Smooth muscle cell (in vitro differentiated cells): ENCODE data around the gene OR6B2. TPM values are rescaled to one million over a fixed set of nuclear protein-coding genes. Genes with fewer than 3 reads are reported as not detected.

Source experiments
- DNase-seq: peaks from one replicate; lab custom pipeline; 2025; ENCODE audit not compliant: unreplicated experiment; lab: John Stamatoyannopoulos, UW
- H2AFZ ChIP-seq: fragments of 200-600 bp; sonication (generic); 2 replicates; pipeline ENCODE4 v1.6.0; 2016; ENCODE audit warnings: antibody characterized with exemption, low read depth, mild to moderate bottlenecking
- H3F3A ChIP-seq: fragments of 200-600 bp; sonication (generic); 2 replicates; pipeline ENCODE4 v1.6.0; 2017; ENCODE audit warnings: antibody characterized with exemption, low read depth
- H3K27ac ChIP-seq: fragments of 200-600 bp; sonication (generic); 2 replicates; pipeline ENCODE4 v1.5.1; 2016; ENCODE audit warnings: low read depth, mild to moderate bottlenecking
- H3K27me3 ChIP-seq: fragments of 200-600 bp; sonication (generic); 2 replicates; pipeline ENCODE4 v1.6.1; 2016; ENCODE audit warnings: low read depth, mild to moderate bottlenecking
- H3K36me3 ChIP-seq: fragments of 200-600 bp; sonication (generic); 2 replicates; pipeline ENCODE4 v1.5.1; 2016; ENCODE audit warnings: low read depth
- H3K4me1 ChIP-seq: fragments of 200-600 bp; sonication (generic); 2 replicates; pipeline ENCODE4 v1.5.1; 2016; ENCODE audit warnings: low read depth
- H3K4me2 ChIP-seq: fragments of 200-600 bp; sonication (generic); 2 replicates; pipeline ENCODE4 v1.6.0; 2016; ENCODE audit warnings: mild to moderate bottlenecking
- H3K4me3 ChIP-seq: fragments of 200-600 bp; sonication (generic); 2 replicates; pipeline ENCODE4 v1.5.1; 2016; ENCODE audit warnings: mild to moderate bottlenecking
- H3K79me2 ChIP-seq: fragments of 200-600 bp; sonication (generic); 2 replicates; pipeline ENCODE4 v1.6.0; 2016; ENCODE audit warnings: low read depth, mild to moderate bottlenecking
- H3K9ac ChIP-seq: fragments of 200-600 bp; sonication (generic); 2 replicates; pipeline ENCODE4 v1.6.0; 2016; ENCODE audit warnings: low read depth
- H3K9me3 ChIP-seq: fragments of 200-600 bp; sonication (generic); replicated peaks from 2 replicates; pipeline ENCODE4 v1.5.1; 2016; ENCODE audit warnings: low read depth
- H4K20me1 ChIP-seq: fragments of 200-600 bp; sonication (generic); 2 replicates; pipeline ENCODE4 v1.6.0; 2016; ENCODE audit warnings: low read depth
- CTCF ChIP-seq: fragments of 200-600 bp; sonication (generic); IDR thresholded peaks from 2 replicates; pipeline ENCODE4 v1.5.1; 2017; ENCODE audit warnings: borderline replicate concordance, mild to moderate bottlenecking, antibody characterized with exemption; ENCODE audit not compliant: insufficient read depth, poor library complexity, severe bottlenecking
- WGBS: methylation state at CpG from one replicate; pipeline ENCODE4 v1.1.7; 2016; ENCODE audit warnings: low lambda C conversion rate; 5-methylcytosine and 5-hydroxymethylcytosine counted together
- polyA plus RNA-seq: library from polyadenylated mRNA; unstranded; fragments of >200 nt; fragmentation: Nextera tagmentation; extraction: Ambion mirVana; gene quantifications from 2 replicates; pipeline ENCODE4 v1.2.1, GENCODE V29; 2016
- total RNA-seq: library from RNA; depleted of rRNA; stranded (reverse); fragments of >200 nt; gene quantifications from 2 replicates; pipeline ENCODE4 v1.2.3, GENCODE V29; 2014

The OR6B2 gene
- total RNA-seq = not detected in 2 replicates
- not detected in 2 replicates for polyA plus RNA-seq

GRCh38 chr2:240030379-240031094 lies at the start of gene OR6B2:
Gene OR6B2, minus strand, starts transcription at chr2:240030429. Its CDS starts 0 bp downstream, at chr2:240030429.
- DNase-seq = no peak
- H3K9me3 ChIP-seq = no peaks in the 10 kb centered on the region
- no peak within 1 kb of the TSS for H2AFZ ChIP-seq
- WGBS = 75% methylated on average over 6 of the region's 6 CpGs
- H3K27me3 ChIP-seq = peaks cover 39% of the 10 kb centered on the region
- H4K20me1 ChIP-seq = no peaks in the 10 kb centered on the region
- TF ChIP-seq CTCF = no peak
- H3K36me3 ChIP-seq = no peaks in the 10 kb centered on the region
- H3K27ac ChIP-seq = no peak within 1 kb of the TSS
- no peak within 1 kb of the TSS for H3K4me2 ChIP-seq
- no peaks in the 10 kb centered on the region for H3K4me1 ChIP-seq
- H3K4me3 ChIP-seq = no peak within 1 kb of the TSS
- H3K79me2 ChIP-seq = no peaks in the 10 kb centered on the region
- no peaks in the 10 kb centered on the region for H3F3A ChIP-seq
- H3K9ac ChIP-seq = no peak within 1 kb of the TSS

- Histone ChIP-seq H3K36me3 (no peaks in the 10 kb centered on the region), H3K4me3 (no peak overlapping the region), H3K4me2 (no peak overlapping the region), H3K79me2 (no peaks in the 10 kb centered on the region), H2AFZ (no peak overlapping the region), H3K9me3 (peaks cover 8% of the 10 kb centered on the region), H3K27ac (no peak overlapping the region), H3K4me1 (no peaks in the 10 kb centered on the region), H3K9ac (no peak overlapping the region), H4K20me1 (no peaks in the 10 kb centered on the region), H3K27me3 (no peaks in the 10 kb centered on the region), H3F3A (no peaks in the 10 kb centered on the region)
- WGBS = 63% methylated on average over 2 of the region's 2 CpGs
- no peak for TF ChIP-seq CTCF
- DNase-seq = no peak
Measured at GRCh38 chr2:240078631-240079030, 48.4 kb upstream of the OR6B2 start.

- TF ChIP-seq CTCF = no peak
- H3K9ac ChIP-seq = no peak overlapping the region
- H3K9me3 ChIP-seq = peaks cover 8% of the 10 kb centered on the region
- H3F3A ChIP-seq = no peaks in the 10 kb centered on the region
- H3K4me3 ChIP-seq = no peak overlapping the region
- H3K79me2 ChIP-seq = no peaks in the 10 kb centered on the region
- H4K20me1 ChIP-seq = no peaks in the 10 kb centered on the region
- no peak overlapping the region for H3K4me2 ChIP-seq
- H3K4me1 ChIP-seq = no peaks in the 10 kb centered on the region
- H3K27me3 ChIP-seq = no peaks in the 10 kb centered on the region
- DNase-seq = no peak
- no peaks in the 10 kb centered on the region for H3K36me3 ChIP-seq
- no peak overlapping the region for H3K27ac ChIP-seq
- H2AFZ ChIP-seq = no peak overlapping the region
Measured at GRCh38 chr2:240077442-240077841, 47.2 kb upstream of the OR6B2 start.

GRCh38 chr2:240074545-240074944 lies 44.3 kb upstream of the OR6B2 start:
- H3K4me3 ChIP-seq = no peak overlapping the region
- no peaks in the 10 kb centered on the region for H3F3A ChIP-seq
- no peak for TF ChIP-seq CTCF
- no peaks in the 10 kb centered on the region for H3K36me3 ChIP-seq
- H3K4me2 ChIP-seq = no peak overlapping the region
- H3K4me1 ChIP-seq = no peaks in the 10 kb centered on the region
- no peaks in the 10 kb centered on the region for H3K79me2 ChIP-seq
- no peak overlapping the region for H3K27ac ChIP-seq
- H3K27me3 ChIP-seq = no peaks in the 10 kb centered on the region
- DNase-seq = no peak
- H3K9me3 ChIP-seq = peaks cover 8% of the 10 kb centered on the region
- WGBS = 65% methylated on average over 5 of the region's 5 CpGs
- H4K20me1 ChIP-seq = no peaks in the 10 kb centered on the region
- no peak overlapping the region for H2AFZ ChIP-seq
- H3K9ac ChIP-seq = no peak overlapping the region
